Stimulated activated CD8-positive, alpha-beta memory T cell treated with anti-CD3 and anti-CD28 coated beads, Interleukin-2, amount 100 ng/mL, for 48 hours (primary cell): Measurements from ENCODE around the gene TBC1D16.

Source experiments
- DNase-seq, 2 donors: peaks; one replicate each; pipeline ENCODE4 v3.0.0-alpha.2; 2020; ENCODE audit warnings: low read depth in 2 of 2

TBC1D16 gene

GRCh38 chr17:79952265-79952877 lies 83.3 kb downstream of the TBC1D16 start:
- DNase-seq: no peak

GRCh38 chr17:79951361-79952264 lies 84.1 kb downstream of the TBC1D16 start:
- DNase-seq: no peak

- no peak for DNase-seq
These were observed 84.9 kb downstream of the TBC1D16 start for GRCh38 chr17:79950751-79951150.

- no peak for DNase-seq
These were observed 85.4 kb downstream of the TBC1D16 start for GRCh38 chr17:79950306-79950705.

GRCh38 chr17:79949656-79950209 lies 85.9 kb downstream of the TBC1D16 start:
- DNase-seq: no peak

- no peak for DNase-seq
These were observed 86.6 kb downstream of the TBC1D16 start for GRCh38 chr17:79948945-79949655.

GRCh38 chr17:79948406-79948944 lies 87.2 kb downstream of the TBC1D16 start:
- DNase-seq: no peak

- no peak for DNase-seq
These were observed 88.2 kb downstream of the TBC1D16 start for GRCh38 chr17:79947351-79948031.

- DNase-seq: no peak
These were observed 89.1 kb downstream of the TBC1D16 start for GRCh38 chr17:79946352-79947231.

GRCh38 chr17:79945591-79946255 lies 89.9 kb downstream of the TBC1D16 start:
- DNase-seq: no peak

- DNase-seq: no peak
These were observed 90.8 kb downstream of the TBC1D16 start for GRCh38 chr17:79944821-79945391.

GRCh38 chr17:79944251-79944812 lies 91.3 kb downstream of the TBC1D16 start:
- no peak for DNase-seq

- no peak for DNase-seq
These were observed 92.1 kb downstream of the TBC1D16 start for GRCh38 chr17:79943347-79944241.

- DNase-seq: peak in 1 of 2 donors; percentile 14
These were observed 92.9 kb downstream of the TBC1D16 start for GRCh38 chr17:79942591-79943346.

GRCh38 chr17:79942011-79942405 lies 93.7 kb downstream of the TBC1D16 start:
- no peak for DNase-seq

- no peak for DNase-seq
These were observed 94.3 kb downstream of the TBC1D16 start for GRCh38 chr17:79941088-79942010.
